GM19467 (cell line): ENCODE results near the gene SPTB.

Source experiments
- ATAC-seq: cut with Tn5 transposase; IDR thresholded peaks from one replicate; pipeline ENCODE4 v1.9.1; 2021; ENCODE audit warnings: mild to moderate bottlenecking, moderate library complexity; ENCODE audit not compliant: unreplicated experiment

SPTB gene

GRCh38 chr14:64768401-64769095 lies 111.2 kb downstream of the SPTB start:
- ATAC-seq = no peak

GRCh38 chr14:64767215-64767964 lies 112.3 kb downstream of the SPTB start:
- ATAC-seq = no peak

GRCh38 chr14:64766430-64767151 lies 113.1 kb downstream of the SPTB start:
- no peak for ATAC-seq

- ATAC-seq = no peak
Observed at GRCh38 chr14:64765740-64766302, 113.9 kb downstream of the SPTB start.

GRCh38 chr14:64764641-64765520 lies 114.8 kb downstream of the SPTB start:
- no peak for ATAC-seq

GRCh38 chr14:64763801-64764621 lies 115.7 kb downstream of the SPTB start:
- ATAC-seq = no peak

GRCh38 chr14:64763085-64763782 lies 116.5 kb downstream of the SPTB start:
- no peak for ATAC-seq

- no peak for ATAC-seq
Observed at GRCh38 chr14:64762044-64763034, 117.4 kb downstream of the SPTB start.

- ATAC-seq = no peak
Observed at GRCh38 chr14:64761441-64762043, 118.2 kb downstream of the SPTB start.

GRCh38 chr14:64760916-64761315 lies 118.8 kb downstream of the SPTB start:
- ATAC-seq = no peak

- no peak for ATAC-seq
Observed at GRCh38 chr14:64760146-64760755, 119.5 kb downstream of the SPTB start.

GRCh38 chr14:64759555-64759938 lies 120.2 kb downstream of the SPTB start:
- no peak for ATAC-seq

GRCh38 chr14:64758691-64759554 lies 120.8 kb downstream of the SPTB start:
- no peak for ATAC-seq

- ATAC-seq = no peak
Observed at GRCh38 chr14:64758025-64758521, 121.6 kb downstream of the SPTB start.

- ATAC-seq = no peak
Observed at GRCh38 chr14:64757601-64758000, 122.1 kb downstream of the SPTB start.

GRCh38 chr14:64756712-64757111 lies 123.0 kb downstream of the SPTB start:
- ATAC-seq = no peak
